Measurements from ENCODE around the gene MTOR.

The MTOR gene

DNA sequence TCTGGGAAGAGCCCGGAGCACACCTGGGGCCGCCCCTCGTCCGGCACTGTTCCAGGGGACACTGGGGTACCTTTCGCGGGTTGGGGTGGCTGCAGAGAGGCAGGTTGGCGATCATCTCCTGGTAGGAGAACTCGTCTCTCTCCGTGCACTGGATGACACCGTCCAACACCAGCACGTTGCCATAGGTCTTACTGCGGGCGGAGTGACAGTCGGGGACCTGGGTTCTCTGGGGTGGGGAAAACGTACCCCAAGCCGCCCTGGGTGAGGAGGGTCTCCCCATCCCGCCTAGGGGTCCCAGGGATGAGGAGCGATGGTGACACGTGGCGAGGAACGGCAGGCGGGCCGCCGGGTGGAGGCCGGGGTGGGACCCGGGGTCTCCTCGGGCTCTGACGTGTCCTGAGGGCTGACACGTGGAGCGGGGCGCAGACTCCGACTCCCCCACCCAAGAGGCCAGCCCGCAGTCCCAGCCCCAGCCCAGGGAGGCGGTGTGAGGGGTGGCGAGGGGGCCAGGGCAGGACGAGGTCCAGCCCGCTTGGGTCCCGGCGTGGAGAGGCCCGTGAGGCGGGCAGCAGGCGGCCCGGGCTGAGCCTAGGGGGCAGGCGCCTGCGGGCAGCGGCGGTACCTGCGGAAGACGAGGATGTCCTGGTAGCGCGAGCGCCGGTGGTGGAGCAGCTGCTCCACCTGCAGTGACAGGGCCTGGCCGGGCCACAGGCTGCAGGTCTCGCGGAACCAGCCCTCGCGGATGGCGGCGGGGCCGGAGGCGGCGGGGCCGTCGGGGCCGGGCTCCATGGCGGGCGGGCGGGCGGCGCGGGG, 203.0 kb downstream of the MTOR start:
- DNase-seq, result no peak

DNA sequence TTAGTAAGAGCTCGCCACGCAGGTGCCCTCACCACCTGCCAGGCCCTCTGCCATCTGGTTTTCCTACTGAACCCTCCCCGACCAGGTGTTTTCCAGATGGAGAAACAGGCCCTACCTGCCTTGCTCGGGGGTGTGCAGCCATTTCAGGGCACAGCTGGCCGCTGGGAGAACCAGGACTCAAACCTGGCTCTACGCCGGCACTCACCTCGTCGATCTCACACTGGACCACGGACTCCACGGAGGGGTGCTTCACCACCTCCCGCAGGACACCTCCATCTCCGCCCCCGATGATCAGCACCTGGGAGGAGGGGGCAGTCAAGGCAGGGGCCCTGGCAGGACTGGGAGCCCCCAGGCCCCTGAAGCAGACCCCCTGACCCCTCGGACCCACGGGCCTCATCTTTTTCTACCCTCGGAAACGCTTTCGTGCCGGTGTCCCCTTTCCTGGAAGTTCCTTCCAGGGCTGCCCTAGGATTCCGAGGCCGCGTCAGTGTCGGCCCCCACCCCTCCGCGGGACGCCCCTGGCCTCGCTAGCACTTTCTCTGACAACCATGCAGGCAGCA, 203.7 kb downstream of the MTOR start:
- no peak for DNase-seq

DNA sequence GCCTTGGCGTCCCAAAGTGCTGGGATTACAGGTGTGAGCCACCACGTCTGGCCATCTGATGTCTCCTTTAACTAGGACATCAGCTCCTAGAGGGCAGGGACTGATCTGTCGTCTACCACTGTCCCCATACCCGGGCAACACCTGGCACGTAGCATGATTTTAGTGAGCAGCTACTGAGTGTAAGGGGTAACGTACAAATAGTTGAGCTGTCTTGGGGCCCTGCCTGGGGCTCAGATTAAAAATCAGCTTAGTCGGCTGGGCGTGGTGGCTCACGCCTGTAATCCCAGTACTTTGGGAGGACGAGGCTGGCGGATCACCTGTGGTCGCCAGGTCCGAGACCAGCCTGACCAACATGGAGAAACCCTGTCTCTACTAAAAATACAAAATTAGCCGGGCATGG, 204.3 kb downstream of the MTOR start:
- no peak for DNase-seq

DNA sequence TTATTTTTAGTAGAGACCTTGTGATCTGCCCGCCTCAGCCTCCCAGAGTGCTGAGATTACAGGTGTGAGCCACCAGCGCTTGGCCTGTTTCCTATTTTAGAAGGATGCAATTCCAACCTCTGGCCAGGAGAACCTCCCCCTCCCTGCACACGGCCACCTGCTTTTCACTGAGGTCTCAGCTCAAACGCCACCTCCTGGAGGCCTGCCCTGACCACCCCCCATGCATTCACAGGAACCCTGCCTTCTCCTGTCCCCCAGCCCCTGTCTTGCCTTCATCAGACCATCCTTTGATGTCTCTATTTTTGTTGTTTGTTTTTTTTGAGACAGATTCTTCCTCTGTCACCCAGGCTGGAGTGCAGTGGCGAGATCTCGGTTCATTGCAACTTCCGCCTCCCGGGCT, 204.9 kb downstream of the MTOR start:
- DNase-seq, result no peak

All from NCI-H1417 treated with DMSO at 0.1 percent for 48 hours (cell line).